ENCODE measurements around the gene SLCO3A1.

SLCO3A1 gene

GRCh38 chr15:91926908-91927270 is 73.4 kb downstream of the SLCO3A1 start:
- Histone ChIP-seq H3K9me2 (replicated peaks; ENCODE audit: low read depth, low read length) (no peaks in the 10 kb centered on the region), H3K27me3 (ENCODE audit: insufficient read depth, low read length, poor library complexity, severe bottlenecking) (no peaks in the 10 kb centered on the region), H3F3A (ENCODE audit: low read depth) (no peaks in the 10 kb centered on the region), H3K9me3 (ENCODE audit: insufficient read depth, low read depth, low read length) (no peaks in the 10 kb centered on the region), H2AFZ (ENCODE audit: low read length) (no peak overlapping the region), H3K4me1 (ENCODE audit: insufficient read depth, low read length, poor library complexity, severe bottlenecking) (no peaks in the 10 kb centered on the region), H3K79me2 (ENCODE audit: insufficient read depth, low read length) (no peaks in the 10 kb centered on the region), H3K9ac (ENCODE audit: low read depth, low read length, poor library complexity, severe bottlenecking) (no peak overlapping the region), H3K4me3 (ENCODE audit: low read length, poor library complexity, severe bottlenecking) (no peak overlapping the region), H3K36me3 (ENCODE audit: insufficient read depth, low read length) (no peaks in the 10 kb centered on the region), H3K4me2 (ENCODE audit: low read depth, low read length, poor library complexity, severe bottlenecking) (no peak overlapping the region), H4K20me1 (ENCODE audit: insufficient read depth, low read length, poor library complexity, severe bottlenecking) (no peaks in the 10 kb centered on the region)
- TF ChIP-seq EZH2phosphoT487 (IDR thresholded peaks at IDR 0.05; ENCODE audit: borderline replicate concordance) = no peak
- TF ChIP-seq, protein P1, sequence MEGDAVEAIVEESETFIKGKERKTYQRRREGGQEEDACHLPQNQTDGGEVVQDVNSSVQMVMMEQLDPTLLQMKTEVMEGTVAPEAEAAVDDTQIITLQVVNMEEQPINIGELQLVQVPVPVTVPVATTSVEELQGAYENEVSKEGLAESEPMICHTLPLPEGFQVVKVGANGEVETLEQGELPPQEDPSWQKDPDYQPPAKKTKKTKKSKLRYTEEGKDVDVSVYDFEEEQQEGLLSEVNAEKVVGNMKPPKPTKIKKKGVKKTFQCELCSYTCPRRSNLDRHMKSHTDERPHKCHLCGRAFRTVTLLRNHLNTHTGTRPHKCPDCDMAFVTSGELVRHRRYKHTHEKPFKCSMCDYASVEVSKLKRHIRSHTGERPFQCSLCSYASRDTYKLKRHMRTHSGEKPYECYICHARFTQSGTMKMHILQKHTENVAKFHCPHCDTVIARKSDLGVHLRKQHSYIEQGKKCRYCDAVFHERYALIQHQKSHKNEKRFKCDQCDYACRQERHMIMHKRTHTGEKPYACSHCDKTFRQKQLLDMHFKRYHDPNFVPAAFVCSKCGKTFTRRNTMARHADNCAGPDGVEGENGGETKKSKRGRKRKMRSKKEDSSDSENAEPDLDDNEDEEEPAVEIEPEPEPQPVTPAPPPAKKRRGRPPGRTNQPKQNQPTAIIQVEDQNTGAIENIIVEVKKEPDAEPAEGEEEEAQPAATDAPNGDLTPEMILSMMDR (conservative IDR thresholded peaks at IDR 0.05; ENCODE audit: low read length) = no peak

DNA sequence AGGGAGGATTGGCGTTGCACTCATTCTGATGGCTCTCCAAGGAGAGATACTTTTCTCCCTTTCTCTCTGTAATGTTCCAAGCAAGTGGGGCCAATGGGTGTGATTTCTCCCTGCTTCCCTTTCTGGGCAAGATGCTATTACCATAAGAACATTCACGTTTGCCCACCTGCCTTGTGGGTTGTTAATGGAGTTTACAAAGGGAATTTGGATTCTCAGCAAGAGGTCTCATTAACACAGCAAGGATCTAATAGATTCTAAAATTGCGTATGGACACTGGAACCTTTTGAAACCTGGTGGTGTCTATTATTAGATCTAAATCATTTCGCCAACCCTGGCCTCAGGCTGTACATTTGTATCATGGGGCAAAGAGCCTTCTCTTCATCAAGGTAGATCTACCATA is 74.1 kb downstream of the SLCO3A1 start:
- Histone ChIP-seq H3K4me2 (ENCODE audit: low read depth, low read length, poor library complexity, severe bottlenecking) (no peak overlapping the region), H3K27me3 (ENCODE audit: insufficient read depth, low read length, poor library complexity, severe bottlenecking) (no peaks in the 10 kb centered on the region), H3K9ac (ENCODE audit: low read depth, low read length, poor library complexity, severe bottlenecking) (no peak overlapping the region), H4K20me1 (ENCODE audit: insufficient read depth, low read length, poor library complexity, severe bottlenecking) (no peaks in the 10 kb centered on the region), H3K9me2 (replicated peaks; ENCODE audit: low read depth, low read length) (no peaks in the 10 kb centered on the region), H3K79me2 (ENCODE audit: insufficient read depth, low read length) (no peaks in the 10 kb centered on the region), H3F3A (ENCODE audit: low read depth) (no peaks in the 10 kb centered on the region), H3K9me3 (ENCODE audit: insufficient read depth, low read depth, low read length) (no peaks in the 10 kb centered on the region), H3K4me3 (ENCODE audit: low read length, poor library complexity, severe bottlenecking) (no peak overlapping the region), H3K36me3 (ENCODE audit: insufficient read depth, low read length) (no peaks in the 10 kb centered on the region), H2AFZ (ENCODE audit: low read length) (no peak overlapping the region), H3K4me1 (ENCODE audit: insufficient read depth, low read length, poor library complexity, severe bottlenecking) (no peaks in the 10 kb centered on the region)
- TF ChIP-seq EZH2phosphoT487 (IDR thresholded peaks at IDR 0.05; ENCODE audit: borderline replicate concordance) = no peak
- TF ChIP-seq, protein P1 (conservative IDR thresholded peaks at IDR 0.05; ENCODE audit: low read length) = no peak

GRCh38 chr15:91928675-91929074 is 75.2 kb downstream of the SLCO3A1 start:
- Histone ChIP-seq H3K4me1 (ENCODE audit: insufficient read depth, low read length, poor library complexity, severe bottlenecking) (no peaks in the 10 kb centered on the region), H3K36me3 (ENCODE audit: insufficient read depth, low read length) (no peaks in the 10 kb centered on the region), H3K27me3 (ENCODE audit: insufficient read depth, low read length, poor library complexity, severe bottlenecking) (no peaks in the 10 kb centered on the region), H3F3A (ENCODE audit: low read depth) (no peaks in the 10 kb centered on the region), H3K9ac (ENCODE audit: low read depth, low read length, poor library complexity, severe bottlenecking) (no peak overlapping the region), H3K9me2 (replicated peaks; ENCODE audit: low read depth, low read length) (no peaks in the 10 kb centered on the region), H2AFZ (ENCODE audit: low read length) (no peak overlapping the region), H3K4me3 (ENCODE audit: low read length, poor library complexity, severe bottlenecking) (no peak overlapping the region), H3K4me2 (ENCODE audit: low read depth, low read length, poor library complexity, severe bottlenecking) (no peak overlapping the region), H3K79me2 (ENCODE audit: insufficient read depth, low read length) (no peaks in the 10 kb centered on the region), H3K9me3 (ENCODE audit: insufficient read depth, low read depth, low read length) (no peaks in the 10 kb centered on the region), H4K20me1 (ENCODE audit: insufficient read depth, low read length, poor library complexity, severe bottlenecking) (no peaks in the 10 kb centered on the region)
- no peak for TF ChIP-seq EZH2phosphoT487 (IDR thresholded peaks at IDR 0.05; ENCODE audit: borderline replicate concordance)
- TF ChIP-seq, protein P1 (conservative IDR thresholded peaks at IDR 0.05; ENCODE audit: low read length) = no peak

Measured in Loucy (cell line).